Activated naive CD8-positive, alpha-beta T cell treated with anti-CD3 and anti-CD28 coated beads for 36 hours (primary cell): Measurements from ENCODE around the gene ZNF609. TPM values are rescaled to one million over a fixed set of nuclear protein-coding genes. Genes with fewer than 3 reads are reported as not detected.

Source experiments
- DNase-seq: peaks from one replicate; pipeline ENCODE4 v3.0.0; 2021
- H3K27ac Mint-ChIP-seq: one replicate; pipeline ENCODE4 v1.8.0; 2022; ENCODE audit warnings: mild to moderate bottlenecking, moderate library complexity, mixed read lengths
- H3K27me3 Mint-ChIP-seq: one replicate; pipeline ENCODE4 v1.8.0; 2022; ENCODE audit warnings: mild to moderate bottlenecking, mixed read lengths
- H3K36me3 Mint-ChIP-seq: one replicate; pipeline ENCODE4 v1.8.0; 2021; ENCODE audit warnings: mild to moderate bottlenecking, mixed read lengths
- H3K4me1 Mint-ChIP-seq: one replicate; pipeline ENCODE4 v1.8.0; 2021; ENCODE audit warnings: mixed read lengths
- H3K4me3 Mint-ChIP-seq: one replicate; pipeline ENCODE4 v1.8.0; 2022; ENCODE audit warnings: mild to moderate bottlenecking, moderate library complexity, mixed read lengths
- H3K9me3 Mint-ChIP-seq: one replicate; pipeline ENCODE4 v1.8.0; 2022; ENCODE audit warnings: mixed read lengths
- total RNA-seq, 2 experiments: library from RNA; stranded (reverse); gene quantifications; one replicate each; pipeline ENCODE4 v1.2.3, GENCODE V29; 2021

The ZNF609 gene
- total RNA-seq, 2 experiments from 2014 or later: 32.4 to 35.3 TPM

- DNase-seq: no peak
- no peak overlapping the region for H3K4me3 Mint-ChIP-seq
- H3K9me3 Mint-ChIP-seq: no peaks in the 10 kb centered on the region
- no peaks in the 10 kb centered on the region for H3K27me3 Mint-ChIP-seq
- H3K27ac Mint-ChIP-seq: no peak overlapping the region
- H3K36me3 Mint-ChIP-seq: peaks cover 6% of the 10 kb centered on the region
- H3K4me1 Mint-ChIP-seq: peaks cover 14% of the 10 kb centered on the region
Observed at GRCh38 chr15:64691896-64692565, 231.7 kb downstream of the ZNF609 start.

- DNase-seq: no peak
- Mint-ChIP-seq H3K4me1 (peaks cover 23% of the 10 kb centered on the region), H3K9me3 (no peaks in the 10 kb centered on the region), H3K4me3 (no peak overlapping the region), H3K27me3 (no peaks in the 10 kb centered on the region), H3K36me3 (peaks cover 6% of the 10 kb centered on the region), H3K27ac (no peak overlapping the region)
Observed at GRCh38 chr15:64693134-64693533, 232.8 kb downstream of the ZNF609 start.

DNA sequence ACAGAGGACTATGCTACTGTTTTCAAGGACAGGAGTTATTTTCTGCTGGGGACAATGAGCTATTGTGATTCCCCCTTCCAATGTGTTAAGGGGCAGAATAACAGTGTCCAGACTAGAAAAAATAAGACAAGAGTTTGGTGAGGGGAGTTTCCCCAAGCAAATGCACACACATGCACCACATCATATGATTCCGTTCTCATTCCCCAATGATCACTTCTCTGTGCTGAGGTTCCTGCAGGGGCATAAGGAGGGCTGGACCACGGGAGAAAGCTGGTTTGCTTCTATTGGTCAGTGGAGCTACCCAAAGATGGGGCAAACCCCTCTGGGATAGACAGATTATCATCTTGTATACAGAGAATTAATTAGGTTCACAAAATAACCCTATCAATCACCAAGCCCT is 234.4 kb downstream of the ZNF609 start:
- Mint-ChIP-seq H3K9me3 (no peaks in the 10 kb centered on the region), H3K27me3 (no peaks in the 10 kb centered on the region), H3K27ac (no peak overlapping the region), H3K36me3 (peaks cover 6% of the 10 kb centered on the region), H3K4me1 (peaks cover 37% of the 10 kb centered on the region), H3K4me3 (no peak overlapping the region)
- DNase-seq: no peak

DNA sequence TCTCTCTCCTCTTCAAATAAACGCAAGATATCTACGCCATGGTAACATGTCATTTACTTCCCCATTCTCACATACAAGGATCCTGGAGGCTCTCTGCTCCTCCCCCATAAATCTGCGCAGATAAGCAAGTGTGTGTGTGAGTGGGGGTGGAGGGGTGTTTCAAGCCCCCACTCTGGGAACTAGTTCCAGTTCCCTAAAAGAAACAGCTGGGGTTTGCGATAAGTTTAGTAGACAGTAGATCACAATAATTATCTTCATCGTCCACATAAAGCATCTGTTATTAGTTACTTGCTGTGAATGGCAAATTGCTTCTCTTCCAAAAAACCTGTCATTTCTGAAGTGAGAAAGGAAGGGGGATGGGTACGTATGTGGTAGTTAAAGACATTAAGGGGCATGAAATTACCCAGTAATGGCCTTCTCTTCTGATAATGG is 235.2 kb downstream of the ZNF609 start:
- H3K4me1 Mint-ChIP-seq: peaks cover 44% of the 10 kb centered on the region
- no peaks in the 10 kb centered on the region for H3K9me3 Mint-ChIP-seq
- no peaks in the 10 kb centered on the region for H3K27me3 Mint-ChIP-seq
- no peak overlapping the region for H3K4me3 Mint-ChIP-seq
- H3K27ac Mint-ChIP-seq: peak overlapping the region; percentile 25
- no peak for DNase-seq
- peaks cover 10% of the 10 kb centered on the region for H3K36me3 Mint-ChIP-seq

GRCh38 chr15:64696481-64696880 is 236.1 kb downstream of the ZNF609 start:
- no peak for DNase-seq
- Mint-ChIP-seq H3K4me3 (no peak overlapping the region), H3K27me3 (no peaks in the 10 kb centered on the region), H3K36me3 (peaks cover 12% of the 10 kb centered on the region), H3K4me1 (peaks cover 51% of the 10 kb centered on the region), H3K9me3 (no peaks in the 10 kb centered on the region), H3K27ac (no peak overlapping the region)

DNA sequence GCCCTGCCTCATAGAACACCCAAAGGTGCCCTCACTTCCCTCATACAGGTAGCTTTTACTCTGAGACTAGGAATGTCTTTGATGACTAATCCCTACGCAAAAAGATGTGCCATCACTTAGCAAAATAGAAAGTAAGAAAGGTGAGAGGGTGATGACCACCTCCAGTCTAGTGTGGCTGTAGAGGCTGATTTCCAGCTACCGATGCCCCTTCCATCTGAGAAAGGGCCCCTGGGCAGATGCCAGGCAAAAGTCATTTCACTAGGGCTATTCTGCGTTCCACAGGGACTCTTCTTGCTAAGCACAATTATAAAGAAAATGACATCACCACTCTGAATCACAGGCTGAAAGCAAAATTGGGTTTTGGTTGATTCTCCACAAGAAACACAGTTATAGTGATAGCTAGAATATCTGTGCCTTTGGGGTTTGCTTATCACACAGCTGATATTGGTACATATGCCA is 237.6 kb downstream of the ZNF609 start:
- Mint-ChIP-seq H3K27me3 (no peaks in the 10 kb centered on the region), H3K4me1 (peaks cover 59% of the 10 kb centered on the region), H3K9me3 (no peaks in the 10 kb centered on the region), H3K27ac (peak overlapping the region; percentile 30), H3K36me3 (peaks cover 16% of the 10 kb centered on the region), H3K4me3 (no peak overlapping the region)
- peak; percentile 19 for DNase-seq

- Mint-ChIP-seq H3K4me1 (peaks cover 61% of the 10 kb centered on the region), H3K27me3 (no peaks in the 10 kb centered on the region), H3K4me3 (no peak overlapping the region), H3K27ac (peak overlapping the region; percentile 6), H3K9me3 (no peaks in the 10 kb centered on the region), H3K36me3 (peaks cover 16% of the 10 kb centered on the region)
- DNase-seq: no peak
Observed at GRCh38 chr15:64698823-64699222, 238.4 kb downstream of the ZNF609 start.

DNA sequence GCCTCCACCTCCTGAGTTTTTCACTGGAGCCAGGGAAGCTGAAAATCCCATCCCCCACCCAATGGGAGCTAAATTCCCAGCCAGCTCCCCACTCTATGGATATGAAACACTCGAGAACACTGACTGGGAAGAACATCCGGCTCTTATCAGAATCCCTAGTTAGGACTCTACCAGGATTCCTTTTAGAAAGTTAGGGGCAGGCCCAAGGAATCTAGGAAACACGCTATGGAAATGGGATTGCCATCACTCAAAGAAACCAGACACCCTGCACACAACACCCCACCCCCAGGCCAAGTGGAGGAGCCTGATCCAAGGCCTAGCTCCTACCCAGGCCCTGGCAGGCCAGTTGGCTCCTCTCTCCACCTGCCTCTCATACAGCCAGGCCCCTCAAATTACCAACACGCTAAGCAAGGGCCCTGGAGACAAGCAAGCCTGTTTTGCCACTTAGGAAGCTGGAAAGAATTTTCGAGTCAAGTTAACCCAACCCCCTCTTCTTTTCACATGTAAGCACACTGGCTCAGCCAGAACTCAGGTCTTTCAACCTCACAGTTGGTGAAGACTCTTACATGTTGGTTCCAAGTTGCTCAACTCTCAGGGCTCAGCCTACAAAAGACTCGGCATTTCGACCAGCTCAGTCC is 239.5 kb downstream of the ZNF609 start:
- H3K27me3 Mint-ChIP-seq: no peaks in the 10 kb centered on the region
- no peak for DNase-seq
- H3K9me3 Mint-ChIP-seq: no peaks in the 10 kb centered on the region
- H3K4me3 Mint-ChIP-seq: no peak overlapping the region
- H3K4me1 Mint-ChIP-seq: peaks cover 61% of the 10 kb centered on the region
- H3K36me3 Mint-ChIP-seq: peaks cover 14% of the 10 kb centered on the region
- H3K27ac Mint-ChIP-seq: no peak overlapping the region

DNA sequence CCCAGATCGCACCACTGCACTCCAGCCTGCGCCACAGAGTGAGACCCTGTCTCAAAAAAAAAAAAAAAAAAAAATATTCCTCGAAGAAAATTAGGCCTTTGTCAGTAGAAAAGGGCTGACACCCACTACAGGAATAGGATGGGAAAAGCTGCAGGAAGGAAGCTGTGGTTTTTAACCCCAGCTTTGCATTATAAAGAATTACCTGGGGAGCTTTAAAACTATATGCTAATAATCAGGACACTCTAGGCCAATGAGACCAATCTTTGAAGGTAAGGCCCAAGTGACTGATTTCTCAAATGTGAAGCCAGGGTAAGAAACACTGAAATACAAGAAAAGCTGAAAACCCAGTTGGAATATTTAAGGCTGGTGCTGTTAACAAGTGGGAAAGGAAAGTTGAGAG is 240.7 kb downstream of the ZNF609 start:
- no peaks in the 10 kb centered on the region for H3K27me3 Mint-ChIP-seq
- peaks cover 14% of the 10 kb centered on the region for H3K36me3 Mint-ChIP-seq
- H3K9me3 Mint-ChIP-seq: no peaks in the 10 kb centered on the region
- H3K27ac Mint-ChIP-seq: peak overlapping the region; percentile 1
- no peak for DNase-seq
- peak overlapping the region; percentile 79 for H3K4me3 Mint-ChIP-seq
- H3K4me1 Mint-ChIP-seq: peaks cover 56% of the 10 kb centered on the region

GRCh38 chr15:64701482-64702184 is 241.3 kb downstream of the ZNF609 start:
- Mint-ChIP-seq H3K27ac (peak overlapping the region; percentile 55), H3K36me3 (peaks cover 14% of the 10 kb centered on the region), H3K4me3 (peak overlapping the region; percentile 79), H3K27me3 (no peaks in the 10 kb centered on the region), H3K4me1 (peaks cover 56% of the 10 kb centered on the region), H3K9me3 (no peaks in the 10 kb centered on the region)
- DNase-seq: no peak

DNA sequence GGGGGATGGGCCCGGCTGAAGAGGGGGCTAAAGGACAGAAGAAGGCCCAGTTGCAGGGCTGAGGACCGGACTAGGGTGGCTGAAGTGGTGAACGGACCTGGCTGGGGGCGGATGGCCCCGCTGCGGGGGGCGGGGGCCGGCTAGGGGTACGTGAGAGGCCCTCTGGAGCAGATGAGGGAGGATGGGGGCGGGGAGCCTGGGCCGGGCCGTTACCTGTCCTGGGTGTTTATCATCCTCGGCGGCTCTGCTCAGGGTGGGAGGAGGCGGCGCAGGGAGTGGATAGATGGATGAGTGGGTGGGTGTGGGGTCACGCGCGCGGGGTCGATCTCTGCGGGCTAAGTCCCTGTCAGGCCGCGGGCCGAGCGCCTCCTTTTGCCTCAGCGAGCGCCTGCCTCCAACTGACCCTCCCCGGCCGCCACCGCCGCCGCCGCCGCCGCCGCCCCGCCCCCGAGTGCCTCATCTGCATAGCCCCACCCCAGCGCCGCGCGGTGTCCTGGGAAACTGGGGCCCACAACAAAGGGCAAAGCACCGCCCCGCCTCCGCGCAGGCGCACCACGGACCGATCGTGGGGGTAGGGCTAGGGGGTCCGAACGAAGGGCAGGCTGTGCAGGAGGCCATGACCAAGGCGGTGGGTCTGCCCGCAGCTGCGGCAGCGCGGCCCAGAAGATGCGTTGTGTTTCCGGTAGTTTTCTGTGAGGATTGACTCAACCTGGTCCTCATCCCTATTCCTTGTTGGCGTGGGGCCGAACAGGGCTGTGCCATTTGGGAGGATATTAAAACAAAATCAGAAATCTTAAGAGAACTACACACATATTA is 242.6 kb downstream of the ZNF609 start:
- H3K4me3 Mint-ChIP-seq: peak overlapping the region; percentile 79
- H3K36me3 Mint-ChIP-seq: peaks cover 14% of the 10 kb centered on the region
- no peaks in the 10 kb centered on the region for H3K9me3 Mint-ChIP-seq
- no peaks in the 10 kb centered on the region for H3K27me3 Mint-ChIP-seq
- H3K27ac Mint-ChIP-seq: peak overlapping the region; percentile 73
- DNase-seq: peak; percentile 95
- H3K4me1 Mint-ChIP-seq: peaks cover 48% of the 10 kb centered on the region

- Mint-ChIP-seq H3K4me3 (peak overlapping the region; percentile 79), H3K4me1 (peaks cover 42% of the 10 kb centered on the region), H3K9me3 (no peaks in the 10 kb centered on the region), H3K36me3 (peaks cover 14% of the 10 kb centered on the region), H3K27me3 (no peaks in the 10 kb centered on the region), H3K27ac (peak overlapping the region; percentile 73)
- DNase-seq: no peak
Observed at GRCh38 chr15:64703632-64703959, 243.2 kb downstream of the ZNF609 start.

DNA sequence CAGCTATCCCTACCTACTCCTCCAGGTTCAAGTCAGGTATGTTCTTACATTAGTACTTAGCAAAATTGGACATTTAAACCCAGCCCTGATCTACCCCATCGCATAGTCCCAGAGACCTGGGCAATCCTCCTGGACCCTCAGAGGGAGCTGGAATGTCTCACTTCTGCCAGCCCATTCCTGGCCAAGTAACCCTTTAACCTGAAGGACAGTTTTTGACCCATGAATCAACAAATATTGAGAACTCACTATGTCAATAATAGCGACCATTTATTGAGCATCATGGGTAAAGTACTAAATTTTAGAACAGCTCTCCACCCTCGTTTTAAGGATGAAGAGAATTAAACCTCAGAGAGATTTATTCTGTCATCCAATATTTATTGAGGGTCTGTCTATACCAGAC is 244.6 kb downstream of the ZNF609 start:
- Mint-ChIP-seq H3K27me3 (no peaks in the 10 kb centered on the region), H3K27ac (no peak overlapping the region), H3K9me3 (no peaks in the 10 kb centered on the region), H3K36me3 (peaks cover 14% of the 10 kb centered on the region), H3K4me1 (peaks cover 31% of the 10 kb centered on the region), H3K4me3 (no peak overlapping the region)
- DNase-seq: no peak

DNA sequence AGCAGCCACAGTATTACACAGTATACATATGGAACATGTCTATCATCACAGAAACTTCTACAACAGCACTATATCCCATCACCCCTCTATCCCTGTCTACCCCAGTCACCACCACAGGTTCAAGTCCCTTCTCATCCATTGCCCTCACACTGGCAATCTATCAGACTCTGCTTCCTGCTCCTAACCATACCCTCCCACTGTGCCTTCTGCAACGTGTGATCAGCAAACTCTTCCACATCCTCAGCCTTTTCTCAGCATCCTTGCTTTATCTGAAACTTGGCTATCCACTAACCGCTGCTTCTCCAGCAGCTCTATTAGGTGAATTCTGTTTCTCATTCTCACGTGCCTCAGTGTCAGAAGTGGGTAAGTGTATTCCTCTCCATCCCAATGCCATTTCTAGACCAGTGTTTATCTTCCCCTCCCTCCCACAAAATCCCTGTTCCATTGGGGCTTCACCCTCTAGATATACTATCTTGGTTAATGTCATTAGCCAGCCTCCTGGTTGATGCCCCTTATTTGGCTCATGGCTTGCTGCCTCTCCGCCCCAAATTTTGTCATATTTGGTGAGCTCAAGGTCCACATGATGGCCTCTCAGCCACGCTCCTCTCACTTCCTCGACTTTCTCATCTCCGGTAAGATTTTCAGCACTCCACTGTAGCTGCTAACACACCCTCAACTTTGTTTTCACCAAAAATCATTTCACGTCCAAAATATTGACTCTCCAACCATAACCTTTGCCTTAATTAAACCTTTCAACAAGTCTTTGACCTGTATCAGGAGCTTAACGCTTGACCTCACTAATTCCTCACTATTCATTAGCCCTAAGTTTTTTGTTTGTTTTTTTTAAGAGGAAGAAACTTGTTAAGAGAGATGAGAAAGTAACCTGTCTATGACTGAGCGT is 245.9 kb downstream of the ZNF609 start:
- H3K27ac Mint-ChIP-seq: no peak overlapping the region
- no peaks in the 10 kb centered on the region for H3K27me3 Mint-ChIP-seq
- peaks cover 8% of the 10 kb centered on the region for H3K36me3 Mint-ChIP-seq
- peaks cover 19% of the 10 kb centered on the region for H3K4me1 Mint-ChIP-seq
- no peak overlapping the region for H3K4me3 Mint-ChIP-seq
- no peak for DNase-seq
- H3K9me3 Mint-ChIP-seq: no peaks in the 10 kb centered on the region
